ENCODE data around the gene DDIT4.
"Not testable (repeated sequence)": the region's sequence is repeated elsewhere in the genome, so short reads cannot be mapped to it uniquely, and the experiment has no call there.

DDIT4 gene

GRCh38 chr10:72273410-72274212, at the start of gene DDIT4:
DDIT4 (plus strand) TSS chr10:72273924; CDS start chr10:72274217, 293 bp downstream.
- peaks cover 57% of the 10 kb centered on the region for H3K4me1 Mint-ChIP-seq (ENCODE audit: low read depth)
- H3K27me3 Mint-ChIP-seq = peaks cover 15% of the 10 kb centered on the region
- H3K4me3 Mint-ChIP-seq = peak within 1 kb of the TSS; percentile 93
- peak within 1 kb of the TSS; percentile 71 for H3K27ac Mint-ChIP-seq
- H3K36me3 Mint-ChIP-seq (ENCODE audit: low read depth) = peaks cover 28% of the 10 kb centered on the region
- intact Hi-C loops (cut with micrococcal nuclease) = loop anchor here (1.0 to 5.0 kb wide), 3 partner anchors 17 to 64 kb away; no protein-coding TSS in a partner anchor
- no peaks in the 10 kb centered on the region for H3K9me3 Mint-ChIP-seq

- H3K27ac Mint-ChIP-seq; H3K9me3 Mint-ChIP-seq; H3K4me3 Mint-ChIP-seq; H3K27me3 Mint-ChIP-seq; intact Hi-C loops (cut with micrococcal nuclease): not testable (repeated sequence)
- Mint-ChIP-seq H3K36me3 (ENCODE audit: low read depth) (peaks cover 33% of the 10 kb centered on the region), H3K4me1 (ENCODE audit: low read depth) (peaks cover 33% of the 10 kb centered on the region)
Measured at GRCh38 chr10:72224191-72224590, 49.5 kb upstream of the DDIT4 start.

GRCh38 chr10:72226418-72227027, 47.2 kb upstream of the DDIT4 start:
- Mint-ChIP-seq H3K9me3 (no peaks in the 10 kb centered on the region), H3K36me3 (ENCODE audit: low read depth) (peaks cover 42% of the 10 kb centered on the region), H3K27ac (no peak overlapping the region), H3K4me1 (ENCODE audit: low read depth) (peaks cover 18% of the 10 kb centered on the region), H3K27me3 (no peaks in the 10 kb centered on the region), H3K4me3 (no peak overlapping the region)
- intact Hi-C loops (cut with micrococcal nuclease) = no loop called here

- peaks cover 12% of the 10 kb centered on the region for H3K4me1 Mint-ChIP-seq (ENCODE audit: low read depth)
- H3K9me3 Mint-ChIP-seq = no peaks in the 10 kb centered on the region
- H3K27me3 Mint-ChIP-seq = no peaks in the 10 kb centered on the region
- H3K36me3 Mint-ChIP-seq (ENCODE audit: low read depth) = peaks cover 45% of the 10 kb centered on the region
- intact Hi-C loops (cut with micrococcal nuclease) = no loop called here
- H3K27ac Mint-ChIP-seq = peak overlapping the region; percentile 57
- no peak overlapping the region for H3K4me3 Mint-ChIP-seq
Measured at GRCh38 chr10:72227826-72228225, 45.9 kb upstream of the DDIT4 start.

- Mint-ChIP-seq H3K36me3 (ENCODE audit: low read depth) (peaks cover 50% of the 10 kb centered on the region), H3K27ac (no peak overlapping the region), H3K4me1 (ENCODE audit: low read depth) (peaks cover 9% of the 10 kb centered on the region), H3K4me3 (no peak overlapping the region), H3K27me3 (no peaks in the 10 kb centered on the region), H3K9me3 (no peaks in the 10 kb centered on the region)
- intact Hi-C loops (cut with micrococcal nuclease) = no loop called here
Measured at GRCh38 chr10:72228318-72228751, 45.4 kb upstream of the DDIT4 start.

- H3K27me3 Mint-ChIP-seq = no peaks in the 10 kb centered on the region
- no peaks in the 10 kb centered on the region for H3K9me3 Mint-ChIP-seq
- H3K4me3 Mint-ChIP-seq = no peak overlapping the region
- intact Hi-C loops (cut with micrococcal nuclease) = no loop called here
- H3K27ac Mint-ChIP-seq = no peak overlapping the region
- H3K4me1 Mint-ChIP-seq (ENCODE audit: low read depth) = no peaks in the 10 kb centered on the region
- peaks cover 54% of the 10 kb centered on the region for H3K36me3 Mint-ChIP-seq (ENCODE audit: low read depth)
Measured at GRCh38 chr10:72229261-72230251, 44.2 kb upstream of the DDIT4 start.

- H3K4me3 Mint-ChIP-seq = no peak overlapping the region
- H3K27ac Mint-ChIP-seq = no peak overlapping the region
- H3K9me3 Mint-ChIP-seq = no peaks in the 10 kb centered on the region
- H3K36me3 Mint-ChIP-seq (ENCODE audit: low read depth) = peaks cover 73% of the 10 kb centered on the region
- intact Hi-C loops (cut with micrococcal nuclease) = no loop called here
- peaks cover 6% of the 10 kb centered on the region for H3K4me1 Mint-ChIP-seq (ENCODE audit: low read depth)
- peaks cover 2% of the 10 kb centered on the region for H3K27me3 Mint-ChIP-seq
Measured at GRCh38 chr10:72233621-72234020, 40.1 kb upstream of the DDIT4 start.

GRCh38 chr10:72234560-72235095, 39.1 kb upstream of the DDIT4 start:
- Mint-ChIP-seq H3K27me3 (peaks cover 4% of the 10 kb centered on the region), H3K36me3 (ENCODE audit: low read depth) (peaks cover 66% of the 10 kb centered on the region), H3K27ac (no peak overlapping the region), H3K4me1 (ENCODE audit: low read depth) (peaks cover 14% of the 10 kb centered on the region), H3K9me3 (no peaks in the 10 kb centered on the region), H3K4me3 (no peak overlapping the region)
- intact Hi-C loops (cut with micrococcal nuclease) = no loop called here

GRCh38 chr10:72235544-72236279, 38.0 kb upstream of the DDIT4 start:
- peaks cover 12% of the 10 kb centered on the region for H3K27me3 Mint-ChIP-seq
- no peaks in the 10 kb centered on the region for H3K9me3 Mint-ChIP-seq
- intact Hi-C loops (cut with micrococcal nuclease) = no loop called here
- peaks cover 17% of the 10 kb centered on the region for H3K4me1 Mint-ChIP-seq (ENCODE audit: low read depth)
- no peak overlapping the region for H3K27ac Mint-ChIP-seq
- no peak overlapping the region for H3K4me3 Mint-ChIP-seq
- peaks cover 56% of the 10 kb centered on the region for H3K36me3 Mint-ChIP-seq (ENCODE audit: low read depth)

GRCh38 chr10:72238392-72239175, 35.1 kb upstream of the DDIT4 start:
- H3K4me1 Mint-ChIP-seq (ENCODE audit: low read depth) = peaks cover 41% of the 10 kb centered on the region
- H3K27ac Mint-ChIP-seq = no peak overlapping the region
- no peaks in the 10 kb centered on the region for H3K9me3 Mint-ChIP-seq
- peaks cover 31% of the 10 kb centered on the region for H3K27me3 Mint-ChIP-seq
- no peak overlapping the region for H3K4me3 Mint-ChIP-seq
- intact Hi-C loops (cut with micrococcal nuclease) = no loop called here
- H3K36me3 Mint-ChIP-seq (ENCODE audit: low read depth) = peaks cover 38% of the 10 kb centered on the region

GRCh38 chr10:72239409-72239808, 34.3 kb upstream of the DDIT4 start:
- Mint-ChIP-seq H3K36me3 (ENCODE audit: low read depth) (peaks cover 30% of the 10 kb centered on the region), H3K27ac (no peak overlapping the region), H3K4me1 (ENCODE audit: low read depth) (peaks cover 47% of the 10 kb centered on the region), H3K4me3 (no peak overlapping the region), H3K9me3 (no peaks in the 10 kb centered on the region), H3K27me3 (peaks cover 35% of the 10 kb centered on the region)
- intact Hi-C loops (cut with micrococcal nuclease) = no loop called here

- H3K36me3 Mint-ChIP-seq (ENCODE audit: low read depth) = peaks cover 20% of the 10 kb centered on the region
- no peaks in the 10 kb centered on the region for H3K9me3 Mint-ChIP-seq
- peaks cover 51% of the 10 kb centered on the region for H3K4me1 Mint-ChIP-seq (ENCODE audit: low read depth)
- no peak overlapping the region for H3K27ac Mint-ChIP-seq
- intact Hi-C loops (cut with micrococcal nuclease) = no loop called here
- peaks cover 43% of the 10 kb centered on the region for H3K27me3 Mint-ChIP-seq
- no peak overlapping the region for H3K4me3 Mint-ChIP-seq
Measured at GRCh38 chr10:72240371-72240770, 33.4 kb upstream of the DDIT4 start.

Measured in dendritic cell treated with granulocyte-macrophage colony-stimulating factor and Interleukin-4, amounts not matched to agents 40 ng/mL and 50 ng/mL, for 4 days (primary cell).